Measurements from ENCODE around the gene TMEM151B.
A peak's percentile ranks its signal among the peaks of the same experiment; 100 is the strongest.

The TMEM151B gene

DNA sequence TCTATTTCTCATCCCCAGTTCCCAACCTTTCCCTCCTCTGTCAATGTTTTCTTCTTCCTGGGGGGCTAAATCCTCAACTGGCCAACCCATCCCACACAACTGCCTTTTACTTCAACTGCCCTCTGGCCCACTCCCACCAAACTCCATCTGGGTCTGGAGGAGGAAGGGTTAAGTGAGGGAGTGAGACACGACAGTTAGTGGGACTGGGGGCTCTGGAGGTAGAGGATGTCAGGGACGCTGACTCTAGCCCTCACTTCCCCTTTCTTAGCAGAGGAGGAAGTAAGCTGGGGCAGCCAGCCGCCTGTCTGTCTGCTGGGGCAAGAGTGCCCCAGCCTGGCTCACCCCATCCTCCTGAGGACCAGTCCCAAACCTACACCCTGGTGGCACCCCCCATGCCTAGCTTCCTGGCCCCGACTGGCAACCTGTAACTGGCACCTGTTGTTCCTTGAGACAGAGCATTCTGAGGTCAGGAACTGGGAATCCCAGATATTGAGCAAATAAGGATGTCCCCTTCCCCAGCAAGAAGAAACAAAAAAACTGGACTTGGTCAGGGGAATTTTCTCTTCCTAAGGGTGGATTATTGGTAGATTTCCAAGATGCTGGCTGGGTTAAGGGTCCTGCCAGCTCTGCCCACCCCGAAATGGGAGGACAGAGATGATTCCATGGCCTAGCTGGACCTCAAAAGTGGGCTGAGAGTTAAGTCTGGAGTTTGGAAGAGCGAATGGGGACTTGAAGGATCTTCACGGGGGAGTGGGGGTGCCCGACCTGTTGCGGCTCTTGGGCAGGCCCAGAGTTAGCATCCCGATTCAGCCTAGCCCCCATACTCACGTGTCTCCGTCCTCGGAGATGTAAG, 5.9 kb upstream of the TMEM151B start:
- TF ChIP-seq, protein P1, sequence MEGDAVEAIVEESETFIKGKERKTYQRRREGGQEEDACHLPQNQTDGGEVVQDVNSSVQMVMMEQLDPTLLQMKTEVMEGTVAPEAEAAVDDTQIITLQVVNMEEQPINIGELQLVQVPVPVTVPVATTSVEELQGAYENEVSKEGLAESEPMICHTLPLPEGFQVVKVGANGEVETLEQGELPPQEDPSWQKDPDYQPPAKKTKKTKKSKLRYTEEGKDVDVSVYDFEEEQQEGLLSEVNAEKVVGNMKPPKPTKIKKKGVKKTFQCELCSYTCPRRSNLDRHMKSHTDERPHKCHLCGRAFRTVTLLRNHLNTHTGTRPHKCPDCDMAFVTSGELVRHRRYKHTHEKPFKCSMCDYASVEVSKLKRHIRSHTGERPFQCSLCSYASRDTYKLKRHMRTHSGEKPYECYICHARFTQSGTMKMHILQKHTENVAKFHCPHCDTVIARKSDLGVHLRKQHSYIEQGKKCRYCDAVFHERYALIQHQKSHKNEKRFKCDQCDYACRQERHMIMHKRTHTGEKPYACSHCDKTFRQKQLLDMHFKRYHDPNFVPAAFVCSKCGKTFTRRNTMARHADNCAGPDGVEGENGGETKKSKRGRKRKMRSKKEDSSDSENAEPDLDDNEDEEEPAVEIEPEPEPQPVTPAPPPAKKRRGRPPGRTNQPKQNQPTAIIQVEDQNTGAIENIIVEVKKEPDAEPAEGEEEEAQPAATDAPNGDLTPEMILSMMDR (IDR thresholded peaks at IDR 0.05; ENCODE audit: insufficient read depth, missing control alignments): no peak
- DNase-seq (ENCODE audit: insufficient read length, low spot score) (no peak), FAIRE-seq (no peak)

DNA sequence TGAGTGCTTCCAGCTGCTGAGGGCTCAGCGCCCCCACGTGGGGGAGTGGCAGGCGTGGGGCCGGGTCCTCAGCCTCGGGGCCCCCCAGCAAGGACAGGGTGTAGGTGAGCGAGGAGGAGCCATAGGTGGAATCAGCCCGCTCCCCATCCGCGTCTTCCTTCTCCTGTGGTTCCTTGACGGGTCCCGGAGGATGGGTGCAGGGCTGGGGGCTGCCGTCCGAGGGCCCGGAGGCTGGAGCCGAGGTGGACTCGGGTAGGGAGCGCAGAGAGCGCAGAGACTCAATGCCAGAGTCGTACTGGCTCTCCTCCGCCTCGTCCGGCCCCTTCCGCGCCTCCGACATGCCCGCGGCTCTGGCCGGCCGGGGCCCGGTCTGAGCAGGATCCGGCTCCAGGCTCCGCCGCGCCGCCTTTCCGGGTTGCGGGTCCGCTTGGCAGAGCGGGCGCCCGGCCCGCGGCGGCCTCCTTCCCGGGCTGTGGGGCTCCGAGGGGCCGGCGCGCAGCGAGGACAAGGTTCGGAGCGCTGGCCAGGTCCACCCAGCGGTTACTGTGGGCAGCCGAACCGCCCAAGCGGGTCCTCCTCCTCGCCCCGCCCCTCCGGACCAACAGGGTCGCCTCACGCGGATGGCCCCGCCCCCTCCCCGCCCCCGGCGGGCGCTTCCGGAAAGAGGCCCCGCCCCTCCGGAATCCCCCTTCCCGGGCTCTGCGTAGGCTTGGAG, 5.1 kb upstream of the TMEM151B start, which contains the start of gene NFKBIE:
Gene NFKBIE, minus strand, starts transcription at position 545 of the 715 bp plus-strand sequence. Its CDS starts 205 bp downstream, at position 340.
- TF ChIP-seq, protein P1 (IDR thresholded peaks at IDR 0.05; ENCODE audit: insufficient read depth, missing control alignments): peak; percentile 40
- peak; percentile 94 for DNase-seq (ENCODE audit: insufficient read length, low spot score)
- no peak for FAIRE-seq

DNA sequence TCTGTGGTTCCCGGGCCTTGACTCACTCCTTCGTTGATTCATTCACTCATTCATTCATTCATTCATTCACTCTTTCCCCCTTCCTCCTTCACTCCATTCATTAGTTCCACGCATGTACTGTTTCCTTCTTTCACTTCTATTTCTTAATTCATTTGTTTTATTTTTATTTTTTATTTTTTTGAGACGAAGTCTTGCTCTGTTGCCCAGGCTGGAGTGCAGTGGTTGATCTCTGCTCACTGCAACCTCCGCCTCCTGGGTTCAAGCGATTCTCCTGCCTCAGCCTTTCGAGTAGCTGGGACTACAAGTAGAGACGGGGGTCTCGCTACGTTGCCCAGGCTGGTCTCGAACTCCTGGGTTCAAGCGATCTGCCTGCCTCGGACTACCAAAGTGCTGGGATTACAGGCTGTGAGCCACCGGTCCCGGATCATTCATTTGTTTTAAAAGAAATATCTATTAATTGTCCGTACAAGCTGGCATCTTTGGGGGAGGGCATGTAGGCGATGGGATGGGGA, 4.5 kb upstream of the TMEM151B start:
- FAIRE-seq (no peak), DNase-seq (ENCODE audit: insufficient read length, low spot score) (no peak)

DNA sequence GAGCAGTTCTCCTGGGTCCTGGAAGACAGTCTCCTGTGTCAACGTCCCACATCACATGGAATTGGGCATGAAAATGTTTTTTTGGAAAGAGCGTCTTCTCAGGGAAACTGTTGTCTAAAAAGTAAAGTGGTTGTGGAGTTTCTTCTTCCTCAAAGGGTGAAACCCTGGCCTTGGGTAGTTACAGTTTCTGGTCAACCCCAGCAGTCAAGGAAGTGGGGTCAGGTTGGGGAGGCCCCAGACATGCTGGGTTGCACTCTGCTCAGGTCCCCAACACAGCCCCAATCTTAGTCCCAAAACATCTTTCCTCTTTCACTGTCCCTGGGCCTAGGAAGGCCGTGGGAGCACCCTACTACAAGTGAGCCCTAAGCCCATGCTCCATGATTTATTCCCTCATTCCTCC, 3.9 kb upstream of the TMEM151B start:
- DNase-seq (ENCODE audit: insufficient read length, low spot score): no peak
- no peak for FAIRE-seq
- TF ChIP-seq, protein P1 (IDR thresholded peaks at IDR 0.05; ENCODE audit: insufficient read depth, missing control alignments): no peak

More for the DNA sequence above, 4.5 kb upstream of the TMEM151B start:
- TF ChIP-seq, protein P1 (IDR thresholded peaks at IDR 0.05; ENCODE audit: insufficient read depth, missing control alignments): no peak

DNA sequence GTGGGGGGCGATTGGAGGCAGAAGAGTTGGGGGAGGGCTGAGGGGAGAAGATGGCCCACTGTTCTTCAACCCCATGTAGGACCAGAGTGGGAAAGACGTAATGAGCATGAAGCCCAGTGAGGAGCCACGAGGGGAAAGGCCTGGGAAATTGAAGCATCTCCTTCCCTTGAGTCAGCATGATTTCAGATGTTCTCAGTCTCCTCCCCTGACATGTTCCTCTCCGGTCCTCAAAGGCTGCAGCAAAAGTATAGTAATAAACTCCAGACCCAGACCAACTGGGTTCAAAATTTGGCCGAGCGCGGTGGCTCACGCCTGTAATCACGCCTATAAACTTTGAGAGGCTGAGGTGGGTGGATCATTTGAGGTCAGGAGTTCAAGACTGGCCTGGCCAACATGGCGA, 3.0 kb upstream of the TMEM151B start:
- no peak for FAIRE-seq
- TF ChIP-seq, protein P1 (IDR thresholded peaks at IDR 0.05; ENCODE audit: insufficient read depth, missing control alignments): no peak
- DNase-seq (ENCODE audit: insufficient read length, low spot score): no peak

DNA sequence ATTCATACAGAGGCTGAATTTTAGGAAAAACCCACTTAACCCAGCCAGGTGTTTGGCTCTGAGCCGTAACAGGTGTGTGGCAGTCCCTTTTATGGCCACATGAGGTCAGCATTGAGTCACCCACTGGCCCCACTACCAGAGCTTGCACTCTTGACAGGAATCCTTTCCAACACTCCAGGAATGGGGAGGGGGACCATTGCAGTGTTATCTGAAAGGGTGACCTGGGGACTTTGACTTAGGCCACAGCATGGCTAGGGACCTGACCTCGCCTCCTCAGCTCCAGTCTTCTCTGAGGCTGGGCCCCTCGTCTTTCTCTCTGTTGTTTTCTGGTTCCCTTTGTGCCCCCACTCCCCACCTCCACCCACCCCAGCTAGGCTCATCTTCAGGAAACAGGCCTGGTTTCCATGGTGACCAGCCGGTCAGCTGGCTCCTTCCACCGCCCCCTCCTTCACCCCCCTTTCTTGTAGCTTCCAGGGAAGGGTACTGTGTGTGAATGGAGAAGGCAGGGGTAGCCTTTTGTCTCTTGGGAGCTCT, 2.1 kb upstream of the TMEM151B start:
- no peak for FAIRE-seq
- TF ChIP-seq, protein P1 (IDR thresholded peaks at IDR 0.05; ENCODE audit: insufficient read depth, missing control alignments): peak; percentile 95
- no peak for DNase-seq (ENCODE audit: insufficient read length, low spot score)
